ENCODE data around the gene MYLK4.

The MYLK4 gene

GRCh38 chr6:2663123-2663522 is 87.6 kb downstream of the MYLK4 start:
- no peak for DNase-seq (ENCODE audit: low read depth in 1 of 2, low spot score in 1 of 2)

- no peak for DNase-seq (ENCODE audit: low read depth in 1 of 2, low spot score in 1 of 2)
These were observed 89.1 kb downstream of the MYLK4 start for GRCh38 chr6:2661651-2662050.

DNA sequence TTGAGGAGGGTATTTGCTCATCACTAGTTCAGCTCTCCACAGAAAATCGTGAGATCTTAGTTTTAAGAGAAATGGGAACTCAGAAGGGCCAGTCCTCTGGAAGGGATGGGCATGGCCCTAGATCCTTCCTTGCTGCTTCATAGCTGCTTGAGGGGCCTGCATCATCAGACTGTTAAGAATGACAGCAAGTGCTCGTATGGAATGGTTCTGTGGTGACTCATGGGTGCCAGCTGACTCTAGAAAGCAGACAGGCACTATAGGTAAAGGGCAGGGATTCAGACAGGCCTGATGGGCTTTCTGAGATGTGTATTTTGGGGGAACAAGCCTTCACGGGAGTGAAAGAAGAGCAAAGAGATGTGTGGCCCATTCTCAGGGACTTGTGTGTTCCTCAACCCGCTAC is 90.8 kb downstream of the MYLK4 start:
- no peak for DNase-seq (ENCODE audit: low read depth in 1 of 2, low spot score in 1 of 2)

DNA sequence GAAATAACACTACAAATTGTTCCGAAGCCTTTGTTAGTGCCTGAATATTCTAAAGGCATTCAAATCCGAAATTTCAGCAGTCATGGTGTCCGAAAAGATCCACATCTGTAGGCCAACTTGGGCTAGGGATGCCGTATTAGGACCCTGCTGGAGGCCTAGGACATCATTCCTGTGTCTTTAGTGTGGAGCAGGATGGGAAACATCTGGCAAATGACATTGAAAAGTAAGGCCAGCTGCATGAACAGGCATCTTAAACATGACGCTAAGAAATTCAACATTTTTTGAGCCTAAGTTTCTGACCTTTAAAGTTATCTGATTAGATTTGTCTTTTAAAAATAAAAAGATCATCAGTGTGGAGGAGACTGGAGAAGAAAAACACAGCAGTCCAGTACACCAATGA is 91.3 kb downstream of the MYLK4 start:
- no peak for DNase-seq (ENCODE audit: low read depth in 1 of 2, low spot score in 1 of 2)

DNA sequence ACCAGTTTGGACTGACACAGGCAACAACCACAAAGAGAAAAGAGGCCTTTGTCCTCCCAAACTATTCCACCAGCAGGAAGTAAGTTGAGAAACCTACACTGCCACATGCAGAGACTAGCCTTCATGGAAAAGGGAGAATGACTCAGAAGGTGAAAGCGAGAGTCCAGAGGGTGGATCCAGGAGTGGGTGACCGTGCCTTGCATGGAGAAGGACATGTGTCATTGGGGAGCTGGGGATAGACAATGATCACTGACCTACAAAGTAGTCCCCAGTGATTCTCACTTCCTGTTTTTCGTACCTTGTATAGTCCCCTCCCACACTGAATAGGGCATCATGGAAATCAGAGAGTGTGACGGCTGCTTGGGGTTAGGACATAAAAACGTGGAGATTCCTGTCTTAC is 91.9 kb downstream of the MYLK4 start:
- DNase-seq (ENCODE audit: low read depth in 1 of 2, low spot score in 1 of 2) = no peak

- DNase-seq (ENCODE audit: low read depth in 1 of 2, low spot score in 1 of 2) = no peak
These were observed 94.2 kb downstream of the MYLK4 start for GRCh38 chr6:2656460-2657079.

DNA sequence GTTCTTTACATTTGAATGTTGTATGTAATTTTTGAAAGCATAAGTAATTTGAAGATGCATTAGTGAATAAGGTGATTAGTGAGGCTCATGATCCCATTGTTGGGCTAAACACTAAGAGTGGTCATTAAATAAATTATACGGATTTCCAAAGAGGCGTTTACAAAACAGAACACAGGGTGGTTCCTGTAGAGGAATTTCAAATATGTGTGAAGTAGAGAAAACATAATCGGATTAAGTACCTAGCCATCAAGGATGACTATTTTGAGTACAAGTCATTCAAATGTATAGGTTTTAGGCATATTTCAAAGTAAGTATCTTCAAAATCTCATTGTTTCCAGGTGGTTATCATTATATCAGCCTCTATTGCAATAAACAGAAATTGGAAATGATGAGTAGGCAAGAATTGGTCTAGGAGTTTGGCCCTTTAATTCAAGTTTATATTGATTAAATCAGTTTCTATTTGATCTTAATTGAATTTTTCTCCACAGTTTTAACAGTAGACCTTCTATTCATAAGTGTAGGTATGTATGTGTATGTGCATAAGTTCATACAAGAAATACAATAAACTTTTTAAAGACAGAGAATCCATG is 94.8 kb downstream of the MYLK4 start:
- DNase-seq (ENCODE audit: low read depth in 1 of 2, low spot score in 1 of 2) = no peak

DNA sequence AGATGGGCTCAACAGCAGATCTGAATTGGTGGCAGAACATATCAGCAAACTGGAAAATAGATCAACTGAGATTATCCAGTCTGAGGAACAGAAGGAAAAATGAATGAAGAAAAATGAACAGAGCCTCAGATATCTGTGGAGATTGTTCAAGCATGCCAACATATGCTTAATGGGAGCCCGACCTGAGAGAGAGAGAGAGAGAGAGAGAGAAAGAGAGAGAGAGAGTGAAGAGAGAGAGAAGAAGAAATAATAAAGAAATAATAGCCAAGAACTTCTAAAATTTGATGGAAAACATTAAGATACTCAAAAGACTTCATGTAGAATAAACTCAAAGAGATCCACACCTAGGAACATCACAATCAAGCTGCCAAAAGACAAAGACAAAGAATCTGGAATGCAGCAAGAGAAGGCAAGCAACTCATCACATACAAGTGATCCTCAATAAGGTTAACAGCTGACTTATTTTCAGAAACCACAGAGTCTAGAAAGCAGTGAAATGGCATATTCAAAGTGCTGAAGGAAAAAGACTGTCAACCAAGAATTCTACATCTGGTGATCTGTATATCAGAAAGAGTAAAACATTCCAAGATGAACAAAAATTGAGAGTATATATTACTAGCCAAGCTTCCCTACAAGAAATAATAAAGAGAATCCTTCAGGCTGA is 97.2 kb downstream of the MYLK4 start:
- DNase-seq (ENCODE audit: low read depth in 1 of 2, low spot score in 1 of 2) = no peak

DNA sequence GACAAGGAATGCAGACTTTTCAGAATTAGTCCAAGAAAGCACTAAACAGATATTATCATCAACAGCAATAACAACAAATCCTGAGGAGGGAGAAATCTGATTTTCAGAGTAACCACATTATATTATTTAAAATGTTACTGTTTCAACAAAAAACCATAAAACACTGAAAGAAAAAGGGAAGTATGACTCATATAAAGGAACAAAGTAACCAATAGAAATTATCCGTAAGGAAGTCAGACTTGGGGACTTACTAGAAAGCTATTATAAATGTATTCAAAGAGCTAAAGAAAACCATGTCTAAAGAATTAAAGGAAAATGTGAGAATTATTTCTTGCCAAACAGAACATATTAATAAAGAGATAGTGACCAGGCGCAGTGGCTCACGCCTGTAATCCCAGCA is 98.1 kb downstream of the MYLK4 start:
- no peak for DNase-seq (ENCODE audit: low read depth in 1 of 2, low spot score in 1 of 2)

DNA sequence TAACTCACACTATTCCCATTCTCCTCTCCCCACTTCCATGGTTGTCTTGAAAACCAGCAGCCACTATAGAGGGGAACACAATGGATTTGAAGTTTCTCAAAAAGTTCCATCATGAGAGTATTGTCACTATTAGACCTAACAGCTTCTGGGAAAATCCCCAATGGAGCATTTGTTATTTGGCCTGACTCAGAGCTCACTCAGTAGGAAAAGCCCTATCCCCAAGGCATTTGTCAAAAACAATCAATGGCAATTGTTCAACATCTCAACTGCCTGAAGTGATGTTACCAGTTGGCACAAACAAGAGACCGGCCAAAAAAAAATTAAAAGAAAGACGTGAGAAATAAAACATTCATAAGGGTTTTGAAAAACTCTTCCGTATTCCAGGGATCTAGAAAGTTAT is 98.8 kb downstream of the MYLK4 start:
- DNase-seq (ENCODE audit: low read depth in 1 of 2, low spot score in 1 of 2) = no peak

DNA sequence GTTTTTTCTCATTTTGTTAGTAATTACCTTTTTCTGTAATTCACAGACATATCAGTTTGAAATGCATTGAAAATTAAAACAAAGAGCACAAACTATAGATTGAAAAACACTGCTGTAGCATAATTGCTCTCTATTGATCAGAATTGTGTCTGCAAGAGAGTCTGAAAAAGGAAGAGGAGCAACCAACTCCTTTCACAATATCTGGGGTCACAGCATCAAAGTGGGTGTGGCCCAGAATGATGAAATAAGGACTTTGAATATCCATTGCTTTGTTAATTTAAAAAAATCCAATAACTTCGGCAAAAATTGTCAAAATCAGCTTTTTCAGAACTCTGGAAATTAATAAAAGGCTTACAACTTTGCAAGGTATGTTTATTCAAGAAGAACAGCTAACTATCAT is 99.2 kb downstream of the MYLK4 start:
- DNase-seq (ENCODE audit: low read depth in 1 of 2, low spot score in 1 of 2) = no peak

- DNase-seq (ENCODE audit: low read depth in 1 of 2, low spot score in 1 of 2) = no peak
These were observed 104.4 kb downstream of the MYLK4 start for GRCh38 chr6:2646346-2646745.

DNA sequence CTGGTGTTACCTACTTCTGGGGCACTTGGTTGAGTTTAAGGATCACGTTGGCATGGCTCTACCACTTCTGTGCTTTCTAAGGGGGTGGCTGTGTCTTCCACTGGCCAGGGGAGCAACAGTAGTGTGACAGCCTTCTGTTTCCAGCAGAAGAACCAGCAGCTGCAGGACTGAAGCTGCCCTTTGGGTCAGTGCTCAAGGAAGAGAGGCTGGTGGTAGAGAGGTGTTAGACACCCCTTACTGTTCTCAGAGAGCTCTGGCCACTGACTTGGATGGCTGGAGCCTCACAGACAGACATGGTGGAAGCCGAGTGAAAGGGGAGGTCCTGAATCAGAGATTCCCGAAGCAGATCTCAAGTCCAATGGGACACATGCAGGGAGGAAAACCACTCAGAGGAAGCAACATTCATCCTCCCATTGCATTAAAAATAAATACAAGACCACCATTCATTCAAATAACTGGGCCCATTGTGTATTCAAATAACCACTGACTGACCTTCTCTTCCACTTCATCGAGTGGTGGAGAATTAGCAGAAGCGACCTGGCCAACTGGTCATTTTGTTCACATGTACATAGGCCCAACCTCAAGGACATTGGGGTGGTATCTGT is 106.7 kb downstream of the MYLK4 start:
- no peak for DNase-seq (ENCODE audit: low read depth in 1 of 2, low spot score in 1 of 2)

GRCh38 chr6:2643130-2643529 is 107.6 kb downstream of the MYLK4 start:
- DNase-seq (ENCODE audit: low read depth in 1 of 2, low spot score in 1 of 2) = no peak

DNA sequence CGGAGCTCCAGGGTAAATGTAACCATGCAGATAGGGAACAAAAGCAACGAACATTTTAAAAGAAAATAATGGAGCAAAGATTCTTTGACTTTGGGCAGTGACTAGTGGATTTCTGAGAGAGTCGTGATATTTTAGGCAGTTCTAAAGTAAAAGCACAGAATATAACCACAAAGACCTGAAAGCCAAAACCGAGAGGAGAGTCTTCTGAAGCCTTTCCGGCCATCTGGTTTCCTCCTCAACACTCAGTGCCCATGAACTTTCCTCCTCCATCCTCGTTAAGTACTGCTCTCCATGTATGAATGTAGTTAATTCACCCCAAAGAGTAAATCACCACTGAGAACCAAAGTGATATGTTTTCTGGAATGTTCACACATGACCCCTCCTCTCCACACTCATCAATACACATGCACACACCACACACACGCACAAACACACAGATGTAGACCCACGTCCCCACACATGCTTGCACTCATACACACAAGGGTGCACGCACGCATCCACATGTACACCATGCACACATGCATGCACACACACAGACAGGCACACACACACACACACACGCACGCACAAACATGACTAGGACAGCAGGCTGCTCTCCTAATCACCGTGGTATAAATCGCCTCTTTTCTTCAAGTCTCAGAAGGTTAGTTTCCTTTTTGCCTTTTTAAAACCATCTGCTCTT is 109.5 kb downstream of the MYLK4 start:
- no peak for DNase-seq (ENCODE audit: low read depth in 1 of 2, low spot score in 1 of 2)

DNA sequence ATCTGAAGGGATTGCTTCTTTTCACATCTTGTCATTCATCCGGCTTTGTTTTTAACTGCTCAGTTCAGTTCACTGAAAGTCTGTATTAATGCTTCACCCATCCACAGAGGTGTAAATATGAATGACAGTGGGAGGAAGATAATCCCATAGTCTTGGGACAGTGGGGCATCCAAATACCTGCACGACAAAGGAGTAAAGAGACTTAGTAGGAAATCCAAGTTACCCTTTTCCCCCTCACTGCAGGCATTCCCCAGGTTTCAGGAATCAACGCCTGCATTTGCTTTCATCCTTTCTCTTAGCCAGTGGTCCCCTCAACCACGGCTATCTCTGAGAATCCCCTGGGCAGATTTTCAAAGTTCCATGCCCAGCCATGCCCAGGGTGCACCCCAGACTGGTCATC is 110.2 kb downstream of the MYLK4 start:
- no peak for DNase-seq (ENCODE audit: low read depth in 1 of 2, low spot score in 1 of 2)

GRCh38 chr6:2639896-2640295 is 110.8 kb downstream of the MYLK4 start:
- no peak for DNase-seq (ENCODE audit: low read depth in 1 of 2, low spot score in 1 of 2)

GRCh38 chr6:2639167-2639566 is 111.6 kb downstream of the MYLK4 start:
- DNase-seq (ENCODE audit: low read depth in 1 of 2, low spot score in 1 of 2) = no peak

DNA sequence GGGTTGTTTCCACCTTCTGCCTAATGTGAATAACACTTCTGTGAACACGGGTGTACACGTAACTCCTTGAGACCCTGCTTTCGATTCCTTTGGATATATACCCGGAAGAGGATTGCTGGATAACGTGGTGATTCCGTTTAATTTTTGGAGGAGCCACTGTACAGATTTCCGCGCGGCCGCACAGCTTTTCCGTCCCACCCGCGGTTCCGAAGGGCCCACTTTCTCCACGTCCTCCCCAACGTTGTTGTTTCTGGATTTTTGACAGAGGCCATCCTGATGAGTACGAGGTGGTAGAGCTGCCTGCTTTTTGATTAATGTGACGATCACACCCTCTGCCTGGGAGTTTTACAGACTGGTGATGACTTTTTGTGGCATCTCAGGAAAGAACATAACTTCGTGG is 114.0 kb downstream of the MYLK4 start:
- DNase-seq (ENCODE audit: low read depth in 1 of 2, low spot score in 1 of 2) = no peak

DNA sequence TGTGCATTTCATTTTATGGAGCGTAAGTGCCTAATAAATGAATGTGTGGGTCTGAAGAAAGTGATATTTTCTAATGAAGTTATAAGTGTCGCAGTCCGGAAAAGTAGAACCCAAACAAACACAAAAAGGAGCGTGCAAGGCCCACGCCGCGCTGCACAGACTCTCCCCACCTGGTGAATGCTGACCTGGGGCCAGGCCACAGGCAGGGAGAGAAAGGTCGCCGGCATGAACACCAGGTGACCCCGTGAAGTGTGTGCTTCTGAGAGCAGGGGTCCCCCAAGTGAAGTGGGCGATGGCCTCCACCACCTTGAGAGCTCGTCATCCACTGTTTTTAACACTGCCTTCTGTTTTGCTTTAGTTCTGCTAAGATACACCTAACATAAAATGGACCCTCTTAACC is 114.8 kb downstream of the MYLK4 start:
- no peak for DNase-seq (ENCODE audit: low read depth in 1 of 2, low spot score in 1 of 2)

GRCh38 chr6:2634139-2634964 is 116.4 kb downstream of the MYLK4 start:
- peak; percentile 60 to 82 for DNase-seq (ENCODE audit: low read depth in 1 of 2, low spot score in 1 of 2)

Data from stimulated activated CD4-positive, alpha-beta T cell treated with anti-CD3 and anti-CD28 coated beads, Interleukin-15, amount 100 ng/mL, for 1 hour (primary cell).